Stimulated activated CD4-positive, alpha-beta T cell treated with anti-CD3 and anti-CD28 coated beads, Interleukin-4, amount 100 ng/mL, for 48 hours (primary cell): ENCODE measurements around the gene STAG1.

Experiments
- DNase-seq, 2 donors: peaks; one replicate each; pipeline ENCODE4 v3.0.0-alpha.2; 2020; ENCODE audit warnings: low read depth in 2 of 2

The STAG1 gene

GRCh38 chr3:136330900-136331299, 421.3 kb downstream of the STAG1 start:
- no peak for DNase-seq

GRCh38 chr3:136329593-136329992, 422.6 kb downstream of the STAG1 start:
- no peak for DNase-seq

GRCh38 chr3:136327671-136328070, 424.5 kb downstream of the STAG1 start:
- DNase-seq = no peak

- DNase-seq = no peak
Observed at GRCh38 chr3:136326316-136326715, 425.9 kb downstream of the STAG1 start.

GRCh38 chr3:136311968-136312367, 440.2 kb downstream of the STAG1 start:
- DNase-seq = no peak

- no peak for DNase-seq
Observed at GRCh38 chr3:136311261-136311660, 440.9 kb downstream of the STAG1 start.

GRCh38 chr3:136305879-136306278, 446.3 kb downstream of the STAG1 start:
- no peak for DNase-seq

- no peak for DNase-seq
Observed at GRCh38 chr3:136300444-136300843, 451.7 kb downstream of the STAG1 start.

- no peak for DNase-seq
Observed at GRCh38 chr3:136297826-136298225, 454.4 kb downstream of the STAG1 start.

- DNase-seq = no peak
Observed at GRCh38 chr3:136296960-136297359, 455.2 kb downstream of the STAG1 start.

- no peak for DNase-seq
Observed at GRCh38 chr3:136294176-136294575, 458.0 kb downstream of the STAG1 start.

GRCh38 chr3:136293279-136293678, 458.9 kb downstream of the STAG1 start:
- no peak for DNase-seq

- DNase-seq = no peak
Observed at GRCh38 chr3:136292500-136292899, 459.7 kb downstream of the STAG1 start.

GRCh38 chr3:136291302-136291701, 460.9 kb downstream of the STAG1 start:
- DNase-seq = no peak
